ENCODE results near the gene PBX1.

The PBX1 gene

GRCh38 chr1:164781972-164782371, 223.0 kb downstream of the PBX1 start:
- DNase-seq (ENCODE audit: low read depth) = no peak

- DNase-seq (ENCODE audit: low read depth) = no peak
Measured at GRCh38 chr1:164783778-164784555, 225.0 kb downstream of the PBX1 start.

- DNase-seq (ENCODE audit: low read depth) = no peak
Measured at GRCh38 chr1:164784960-164785359, 226.0 kb downstream of the PBX1 start.

- DNase-seq (ENCODE audit: low read depth) = no peak
Measured at GRCh38 chr1:164785841-164786534, 227.0 kb downstream of the PBX1 start.

- no peak for DNase-seq (ENCODE audit: low read depth)
Measured at GRCh38 chr1:164786980-164787833, 228.2 kb downstream of the PBX1 start.

GRCh38 chr1:164787834-164788231, 228.8 kb downstream of the PBX1 start:
- DNase-seq (ENCODE audit: low read depth) = no peak

- DNase-seq (ENCODE audit: low read depth) = no peak
Measured at GRCh38 chr1:164790081-164790480, 231.1 kb downstream of the PBX1 start.

GRCh38 chr1:164792410-164793004, 233.5 kb downstream of the PBX1 start:
- no peak for DNase-seq (ENCODE audit: low read depth)

- DNase-seq (ENCODE audit: low read depth) = peak; percentile 60
Measured at GRCh38 chr1:164794356-164794755, 235.4 kb downstream of the PBX1 start.

- no peak for DNase-seq (ENCODE audit: low read depth)
Measured at GRCh38 chr1:164796916-164797315, 237.9 kb downstream of the PBX1 start.

- no peak for DNase-seq (ENCODE audit: low read depth)
Measured at GRCh38 chr1:164801246-164801731, 242.3 kb downstream of the PBX1 start.

GRCh38 chr1:164801791-164802502, 243.0 kb downstream of the PBX1 start:
- no peak for DNase-seq (ENCODE audit: low read depth)

GRCh38 chr1:164802529-164803282, 243.7 kb downstream of the PBX1 start:
- no peak for DNase-seq (ENCODE audit: low read depth)

GRCh38 chr1:164803366-164803765, 244.4 kb downstream of the PBX1 start:
- DNase-seq (ENCODE audit: low read depth) = no peak

GRCh38 chr1:164804366-164804765, 245.4 kb downstream of the PBX1 start:
- no peak for DNase-seq (ENCODE audit: low read depth)

- no peak for DNase-seq (ENCODE audit: low read depth)
Measured at GRCh38 chr1:164805399-164805798, 246.4 kb downstream of the PBX1 start.

- no peak for DNase-seq (ENCODE audit: low read depth)
Measured at GRCh38 chr1:164806531-164806930, 247.5 kb downstream of the PBX1 start.

- no peak for DNase-seq (ENCODE audit: low read depth)
Measured at GRCh38 chr1:164813776-164814175, 254.8 kb downstream of the PBX1 start.

GRCh38 chr1:164821648-164822047, 262.7 kb downstream of the PBX1 start:
- no peak for DNase-seq (ENCODE audit: low read depth)

- DNase-seq (ENCODE audit: low read depth) = no peak
Measured at GRCh38 chr1:164823486-164824279, 264.7 kb downstream of the PBX1 start.
